HEK293T (cell line): ENCODE results near the gene SEMA4D.

Experiments
- FOXA1 ChIP-seq: fragments of 450-650 bp; IDR thresholded peaks from 2 replicates; pipeline ENCODE4 v1.6.1; 2016; ENCODE audit warnings: mild to moderate bottlenecking
- SP1 ChIP-seq: fragments of 450-650 bp; IDR thresholded peaks from 2 replicates; pipeline ENCODE4 v1.6.1; 2017
- SUZ12 ChIP-seq: fragments of 450-650 bp; IDR thresholded peaks from 2 replicates; pipeline ENCODE4 v1.6.1; 2016; ENCODE audit warnings: mild to moderate bottlenecking

GRCh38 chr9:89397471-89397870 is 100.4 kb downstream of the SEMA4D start:
- TF ChIP-seq SP1 (no peak), FOXA1 (no peak), SUZ12 (no peak)
